Measurements from ENCODE around the gene EZH1. TPM values are rescaled to one million over a fixed set of nuclear protein-coding genes. Genes with fewer than 3 reads are reported as not detected.

The EZH1 gene
- total RNA-seq, 6 donors from 2014 or later: 30.7 to 122 (median 55.0) TPM

DNA sequence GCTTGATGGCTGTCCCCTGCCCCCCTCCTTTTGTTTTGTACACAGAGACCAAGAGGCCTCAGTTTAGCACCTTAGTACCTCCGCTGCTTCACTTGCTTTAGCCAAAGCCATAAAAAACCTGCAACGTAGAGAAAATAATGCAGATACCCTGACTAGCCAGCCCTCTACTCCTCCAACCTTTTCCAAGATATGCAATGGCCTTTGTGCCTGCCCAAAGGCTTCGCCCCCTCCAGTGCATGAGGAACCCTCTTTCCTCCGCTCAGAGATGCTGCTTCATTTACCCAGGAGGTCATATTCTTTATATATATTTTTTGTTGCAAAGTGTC is 45.5 kb downstream of the EZH1 start:
- DNase-seq: no peak
- no peaks in the 10 kb centered on the region for H3K4me1 ChIP-seq
- no peak overlapping the region for H3K27ac ChIP-seq
- H3K27me3 ChIP-seq: no peaks in the 10 kb centered on the region
- H3K4me3 ChIP-seq: no peak overlapping the region
- ATAC-seq (ENCODE audit: low FRiP score in 2 of 2): no peak
- H3K9me3 ChIP-seq: no peaks in the 10 kb centered on the region
- H3K36me3 ChIP-seq: peaks cover 30 to 88% (median 48%) of the 10 kb centered on the region in 4 donors
- whole genome bisulfite sequencing, 2 donors: 91 to 98% methylated on average over 4 of the region's 4 CpGs
- TF ChIP-seq POLR2A (IDR thresholded peaks at IDR 0.05): no peak
- TF ChIP-seq POLR2AphosphoS5 (IDR thresholded peaks at IDR 0.05): no peak
- TF ChIP-seq, protein P1, sequence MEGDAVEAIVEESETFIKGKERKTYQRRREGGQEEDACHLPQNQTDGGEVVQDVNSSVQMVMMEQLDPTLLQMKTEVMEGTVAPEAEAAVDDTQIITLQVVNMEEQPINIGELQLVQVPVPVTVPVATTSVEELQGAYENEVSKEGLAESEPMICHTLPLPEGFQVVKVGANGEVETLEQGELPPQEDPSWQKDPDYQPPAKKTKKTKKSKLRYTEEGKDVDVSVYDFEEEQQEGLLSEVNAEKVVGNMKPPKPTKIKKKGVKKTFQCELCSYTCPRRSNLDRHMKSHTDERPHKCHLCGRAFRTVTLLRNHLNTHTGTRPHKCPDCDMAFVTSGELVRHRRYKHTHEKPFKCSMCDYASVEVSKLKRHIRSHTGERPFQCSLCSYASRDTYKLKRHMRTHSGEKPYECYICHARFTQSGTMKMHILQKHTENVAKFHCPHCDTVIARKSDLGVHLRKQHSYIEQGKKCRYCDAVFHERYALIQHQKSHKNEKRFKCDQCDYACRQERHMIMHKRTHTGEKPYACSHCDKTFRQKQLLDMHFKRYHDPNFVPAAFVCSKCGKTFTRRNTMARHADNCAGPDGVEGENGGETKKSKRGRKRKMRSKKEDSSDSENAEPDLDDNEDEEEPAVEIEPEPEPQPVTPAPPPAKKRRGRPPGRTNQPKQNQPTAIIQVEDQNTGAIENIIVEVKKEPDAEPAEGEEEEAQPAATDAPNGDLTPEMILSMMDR (IDR thresholded peaks at IDR 0.05): no peak
- no peak for TF ChIP-seq EP300 (IDR thresholded peaks at IDR 0.05)

DNA sequence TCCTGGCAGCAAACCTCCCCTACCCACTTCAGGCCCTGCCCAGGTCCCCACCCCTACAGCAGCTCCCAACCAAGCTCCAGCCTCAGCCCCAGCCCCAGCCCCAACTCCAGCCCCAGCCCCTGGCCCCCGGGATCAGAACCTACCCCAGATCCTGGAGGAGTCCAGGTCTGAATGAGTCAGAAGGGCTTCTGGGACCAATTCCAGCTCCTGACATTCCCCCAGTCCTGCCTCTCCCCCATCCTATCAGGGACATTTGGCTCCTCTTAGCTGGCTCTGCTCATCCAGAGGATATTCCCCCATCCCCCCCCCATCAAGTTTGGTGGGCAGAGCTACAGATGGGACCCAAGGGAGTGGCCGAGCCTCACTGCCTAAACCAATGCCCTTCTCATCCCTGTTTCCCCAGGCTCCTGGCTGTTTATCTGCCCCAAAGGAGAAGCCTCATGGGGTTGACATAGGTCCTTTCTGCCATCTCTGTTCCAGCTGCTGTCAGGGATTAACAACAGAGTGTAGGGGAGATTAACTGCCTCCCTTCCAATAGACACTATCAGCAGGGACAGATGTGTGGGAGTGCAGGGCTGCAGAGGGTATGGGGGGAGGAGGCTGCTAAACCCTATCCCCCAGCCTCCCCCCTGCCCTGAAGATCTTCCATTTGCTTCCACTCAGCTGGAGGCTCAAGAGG is 46.0 kb downstream of the EZH1 start:
- WGBS, 2 donors: 58% methylated on average over 2 of the region's 2 CpGs; no CpG with 5 or more reads in 1 of the 2 donors
- no peak for TF ChIP-seq EP300 (IDR thresholded peaks at IDR 0.05)
- TF ChIP-seq POLR2AphosphoS5 (IDR thresholded peaks at IDR 0.05): no peak
- no peak for TF ChIP-seq POLR2A (IDR thresholded peaks at IDR 0.05)
- TF ChIP-seq, protein P1 (IDR thresholded peaks at IDR 0.05): no peak
- Histone ChIP-seq H3K27me3 (no peaks in the 10 kb centered on the region), H3K4me1 (no peaks in the 10 kb centered on the region), H3K27ac (no peak overlapping the region), H3K36me3 (peaks cover 25 to 88% (median 44%) of the 10 kb centered on the region in 4 donors), H3K4me3 (no peak overlapping the region), H3K9me3 (no peaks in the 10 kb centered on the region)
- DNase-seq: no peak
- peak in 1 of 2 donors; percentile 69 for ATAC-seq (ENCODE audit: low FRiP score in 2 of 2)

DNA sequence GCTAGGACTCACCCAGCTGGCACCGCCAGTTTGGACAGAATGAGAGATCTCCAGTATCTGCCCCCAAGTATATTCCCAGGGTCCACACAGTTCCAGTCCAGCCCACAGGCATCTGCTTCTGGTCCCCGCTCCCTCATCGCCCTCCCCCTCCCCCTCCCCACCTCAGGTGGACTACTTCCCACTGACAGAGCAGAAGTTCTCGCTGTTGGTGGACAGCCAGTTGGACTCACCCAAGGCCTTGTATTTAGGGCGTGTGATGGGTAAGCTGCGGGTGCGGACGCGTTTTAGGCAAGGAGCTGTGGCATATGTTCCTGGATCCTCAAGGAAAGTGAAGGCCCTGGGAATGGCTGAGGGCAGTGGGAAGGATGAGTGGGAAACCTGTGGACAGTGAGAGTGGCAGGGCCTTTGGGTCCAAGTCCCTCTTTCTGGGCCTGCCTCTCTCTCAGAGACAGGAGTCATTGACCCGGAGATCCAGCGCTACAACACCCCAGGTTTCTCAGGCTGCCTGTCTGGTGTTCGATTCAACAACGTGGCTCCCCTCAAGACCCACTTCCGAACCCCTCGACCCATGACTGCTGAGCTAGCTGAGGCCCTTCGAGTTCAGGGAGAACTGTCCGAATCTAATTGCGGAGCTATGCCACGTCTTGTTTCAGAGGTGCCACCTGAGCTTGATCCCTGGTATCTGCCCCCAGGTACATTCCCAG is 47.6 kb downstream of the EZH1 start:
- DNase-seq (no peak), ATAC-seq (ENCODE audit: low FRiP score in 2 of 2) (no peak)
- Histone ChIP-seq H3K27me3 (no peaks in the 10 kb centered on the region), H3K9me3 (no peaks in the 10 kb centered on the region), H3K27ac (no peak overlapping the region), H3K36me3 (peaks cover 13 to 77% (median 28%) of the 10 kb centered on the region in 4 donors), H3K4me3 (no peak overlapping the region), H3K4me1 (no peaks in the 10 kb centered on the region)
- TF ChIP-seq POLR2A (IDR thresholded peaks at IDR 0.05) (no peak), POLR2AphosphoS5 (IDR thresholded peaks at IDR 0.05) (no peak), EP300 (IDR thresholded peaks at IDR 0.05) (no peak)
- TF ChIP-seq, protein P1 (IDR thresholded peaks at IDR 0.05): no peak
- 93% methylated on average over 14 to 19 of the region's 19 CpGs for WGBS, 2 donors

DNA sequence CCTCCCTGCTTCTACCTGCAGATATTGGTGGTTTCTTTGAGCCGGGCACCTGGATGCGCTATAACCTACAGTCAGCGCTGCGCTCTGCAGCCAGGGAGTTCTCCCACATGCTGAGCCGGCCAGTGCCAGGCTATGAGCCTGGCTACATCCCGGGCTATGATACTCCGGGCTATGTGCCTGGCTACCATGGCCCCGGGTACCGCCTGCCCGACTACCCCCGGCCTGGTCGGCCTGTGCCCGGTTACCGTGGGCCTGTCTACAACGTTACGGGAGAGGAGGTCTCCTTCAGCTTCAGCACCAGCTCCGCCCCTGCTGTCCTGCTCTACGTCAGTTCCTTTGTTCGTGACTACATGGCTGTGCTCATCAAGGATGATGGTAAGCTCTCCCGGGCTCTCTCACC is 49.3 kb downstream of the EZH1 start:
- peak in 1 of 2 donors; percentile 59 for DNase-seq
- WGBS, 2 donors: 89 to 95% methylated on average over 10 to 18 of the region's 20 CpGs
- H3K4me1 ChIP-seq: no peaks in the 10 kb centered on the region
- no peak overlapping the region for H3K4me3 ChIP-seq
- H3K9me3 ChIP-seq: no peaks in the 10 kb centered on the region
- no peak for TF ChIP-seq POLR2A (IDR thresholded peaks at IDR 0.05)
- no peak for TF ChIP-seq POLR2AphosphoS5 (IDR thresholded peaks at IDR 0.05)
- no peak for TF ChIP-seq EP300 (IDR thresholded peaks at IDR 0.05)
- TF ChIP-seq, protein P1 (IDR thresholded peaks at IDR 0.05): no peak
- no peak overlapping the region for H3K27ac ChIP-seq
- H3K27me3 ChIP-seq: no peaks in the 10 kb centered on the region
- no peak for ATAC-seq (ENCODE audit: low FRiP score in 2 of 2)
- peaks cover 8 to 72% (median 16%) of the 10 kb centered on the region in 4 donors for H3K36me3 ChIP-seq

Data from upper lobe of left lung (tissue), 6 donors.